ENCODE results near the gene TBC1D1.

TBC1D1 gene

DNA sequence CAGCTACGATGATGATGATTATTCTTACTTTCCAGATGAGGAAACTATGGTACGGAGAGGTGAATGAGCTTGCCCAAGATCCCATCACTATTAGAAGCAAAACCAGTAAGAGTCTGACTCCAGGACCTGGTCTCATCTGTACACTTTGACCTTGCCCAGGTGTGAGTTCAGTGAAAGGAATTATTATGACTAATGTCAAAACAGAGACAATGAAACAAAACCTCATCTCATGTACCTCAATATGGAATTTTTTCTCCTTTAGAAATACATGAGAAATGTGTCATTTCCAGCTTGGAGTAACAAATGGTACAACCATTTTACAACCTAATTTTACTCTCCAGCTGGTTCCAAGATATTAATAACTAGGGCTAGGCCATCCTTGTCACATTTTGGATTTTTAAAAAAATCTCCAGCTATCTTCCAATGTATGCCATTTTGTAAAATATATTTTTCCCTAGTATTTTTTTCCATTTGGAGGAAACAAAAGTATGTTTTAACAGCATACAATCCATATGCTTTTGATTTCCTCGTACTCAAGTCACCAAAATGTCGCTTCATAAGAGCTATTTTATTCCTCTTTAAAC lies 283.1 kb downstream of the TBC1D1 start:
- no peaks in the 10 kb centered on the region for H3K27me3 ChIP-seq (ENCODE audit: control insufficient read depth, insufficient read depth, low read length)
- no peaks in the 10 kb centered on the region for H3K9me3 ChIP-seq (ENCODE audit: control insufficient read depth, low read length)
- no peaks in the 10 kb centered on the region for H3K4me1 ChIP-seq
- H3K9ac ChIP-seq: no peak overlapping the region
- TF ChIP-seq, protein P1, sequence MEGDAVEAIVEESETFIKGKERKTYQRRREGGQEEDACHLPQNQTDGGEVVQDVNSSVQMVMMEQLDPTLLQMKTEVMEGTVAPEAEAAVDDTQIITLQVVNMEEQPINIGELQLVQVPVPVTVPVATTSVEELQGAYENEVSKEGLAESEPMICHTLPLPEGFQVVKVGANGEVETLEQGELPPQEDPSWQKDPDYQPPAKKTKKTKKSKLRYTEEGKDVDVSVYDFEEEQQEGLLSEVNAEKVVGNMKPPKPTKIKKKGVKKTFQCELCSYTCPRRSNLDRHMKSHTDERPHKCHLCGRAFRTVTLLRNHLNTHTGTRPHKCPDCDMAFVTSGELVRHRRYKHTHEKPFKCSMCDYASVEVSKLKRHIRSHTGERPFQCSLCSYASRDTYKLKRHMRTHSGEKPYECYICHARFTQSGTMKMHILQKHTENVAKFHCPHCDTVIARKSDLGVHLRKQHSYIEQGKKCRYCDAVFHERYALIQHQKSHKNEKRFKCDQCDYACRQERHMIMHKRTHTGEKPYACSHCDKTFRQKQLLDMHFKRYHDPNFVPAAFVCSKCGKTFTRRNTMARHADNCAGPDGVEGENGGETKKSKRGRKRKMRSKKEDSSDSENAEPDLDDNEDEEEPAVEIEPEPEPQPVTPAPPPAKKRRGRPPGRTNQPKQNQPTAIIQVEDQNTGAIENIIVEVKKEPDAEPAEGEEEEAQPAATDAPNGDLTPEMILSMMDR (IDR thresholded peaks at IDR 0.05): no peak
- no peak overlapping the region for H3K27ac ChIP-seq
- H3K4me2 ChIP-seq (ENCODE audit: low read length): no peak overlapping the region
- H3K36me3 ChIP-seq (ENCODE audit: control insufficient read depth, insufficient read depth, low read length): no peaks in the 10 kb centered on the region
- H3K79me2 ChIP-seq: no peaks in the 10 kb centered on the region
- no peak overlapping the region for H2AFZ ChIP-seq
- H3K4me3 ChIP-seq (ENCODE audit: low read depth, low read length): no peak overlapping the region

DNA sequence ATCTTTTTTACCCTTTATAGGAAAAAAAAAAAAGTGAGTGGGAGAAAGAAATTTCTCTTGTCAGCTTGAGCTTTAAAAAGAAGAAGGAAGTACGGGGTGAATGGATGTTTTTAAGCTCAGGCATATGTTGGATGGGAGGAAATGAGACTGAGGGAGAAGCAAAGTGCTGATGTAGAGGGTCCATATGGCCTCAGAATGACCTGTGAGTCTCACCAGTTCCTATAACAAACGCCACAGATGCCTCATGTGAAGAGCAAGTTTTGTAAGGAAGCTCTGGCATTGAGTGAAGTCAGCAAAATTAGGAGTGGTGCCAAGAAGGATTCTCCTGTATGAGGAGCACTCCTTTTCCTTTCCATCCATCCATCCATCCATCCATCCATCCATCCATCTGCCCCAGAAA lies 283.9 kb downstream of the TBC1D1 start:
- no peak overlapping the region for H3K4me3 ChIP-seq (ENCODE audit: low read depth, low read length)
- no peak overlapping the region for H2AFZ ChIP-seq
- H3K4me1 ChIP-seq: peaks cover 1% of the 10 kb centered on the region
- H3K36me3 ChIP-seq (ENCODE audit: control insufficient read depth, insufficient read depth, low read length): no peaks in the 10 kb centered on the region
- H3K27ac ChIP-seq: no peak overlapping the region
- TF ChIP-seq, protein P1 (IDR thresholded peaks at IDR 0.05): no peak
- H3K79me2 ChIP-seq: no peaks in the 10 kb centered on the region
- H3K9me3 ChIP-seq (ENCODE audit: control insufficient read depth, low read length): no peaks in the 10 kb centered on the region
- H3K4me2 ChIP-seq (ENCODE audit: low read length): no peak overlapping the region
- no peak overlapping the region for H3K9ac ChIP-seq
- no peaks in the 10 kb centered on the region for H3K27me3 ChIP-seq (ENCODE audit: control insufficient read depth, insufficient read depth, low read length)

DNA sequence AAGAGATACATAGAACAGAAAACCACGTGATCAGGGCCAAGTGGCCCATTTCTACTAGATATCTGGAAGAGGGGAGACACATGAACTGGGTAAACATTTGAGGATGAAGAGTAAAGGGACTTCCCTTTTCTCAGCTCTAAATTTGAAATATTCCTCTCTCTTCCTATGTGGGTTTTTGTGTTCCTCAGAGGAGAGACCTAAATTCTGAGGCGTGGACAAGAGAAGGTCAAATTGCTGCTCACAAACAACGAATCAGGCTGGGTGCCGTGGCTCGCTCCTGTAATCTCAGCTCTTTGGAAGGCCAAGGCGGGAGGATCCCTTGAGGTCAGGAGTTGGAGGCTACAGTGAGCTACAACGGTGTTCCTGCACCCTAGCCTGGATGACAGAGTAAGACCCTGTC lies 285.3 kb downstream of the TBC1D1 start:
- TF ChIP-seq, protein P1 (IDR thresholded peaks at IDR 0.05): no peak
- Histone ChIP-seq H3K4me1 (peaks cover 7% of the 10 kb centered on the region), H3K27me3 (ENCODE audit: control insufficient read depth, insufficient read depth, low read length) (no peaks in the 10 kb centered on the region), H3K79me2 (no peaks in the 10 kb centered on the region), H2AFZ (no peak overlapping the region), H3K4me2 (ENCODE audit: low read length) (no peak overlapping the region), H3K9me3 (ENCODE audit: control insufficient read depth, low read length) (no peaks in the 10 kb centered on the region), H3K36me3 (ENCODE audit: control insufficient read depth, insufficient read depth, low read length) (no peaks in the 10 kb centered on the region), H3K4me3 (ENCODE audit: low read depth, low read length) (no peak overlapping the region), H3K27ac (no peak overlapping the region), H3K9ac (no peak overlapping the region)

DNA sequence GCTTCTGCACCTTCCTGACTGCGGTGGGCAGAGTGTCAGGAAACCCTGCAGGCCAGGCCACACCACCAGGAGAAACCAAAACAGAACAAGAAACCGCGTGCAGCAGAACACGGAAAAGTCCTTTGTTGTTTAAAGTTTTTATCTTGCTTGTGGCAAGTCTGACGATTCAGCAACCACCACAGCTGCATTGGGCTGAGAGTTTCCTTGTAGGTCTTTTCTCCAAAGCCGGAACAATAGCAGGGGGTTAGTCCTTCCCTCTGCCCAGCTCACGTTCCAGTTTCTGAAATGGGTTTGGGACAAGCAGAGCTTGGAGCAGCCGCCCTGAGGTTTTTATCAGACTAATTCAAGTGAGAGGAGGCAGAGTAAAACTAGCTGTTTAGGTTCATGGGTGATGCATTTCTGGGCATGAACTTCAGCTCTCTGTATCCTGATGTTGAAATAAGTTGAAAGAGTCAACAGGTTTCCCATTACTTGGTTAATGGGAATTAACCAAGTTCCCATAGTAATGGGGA lies 286.2 kb downstream of the TBC1D1 start:
- Histone ChIP-seq H3K9ac (no peak overlapping the region), H3K79me2 (no peaks in the 10 kb centered on the region), H3K4me2 (ENCODE audit: low read length) (no peak overlapping the region), H3K36me3 (ENCODE audit: control insufficient read depth, insufficient read depth, low read length) (no peaks in the 10 kb centered on the region), H2AFZ (no peak overlapping the region), H3K27ac (no peak overlapping the region), H3K27me3 (ENCODE audit: control insufficient read depth, insufficient read depth, low read length) (no peaks in the 10 kb centered on the region), H3K4me1 (peaks cover 7% of the 10 kb centered on the region), H3K4me3 (ENCODE audit: low read depth, low read length) (no peak overlapping the region), H3K9me3 (ENCODE audit: control insufficient read depth, low read length) (no peaks in the 10 kb centered on the region)
- TF ChIP-seq, protein P1 (IDR thresholded peaks at IDR 0.05): no peak

Data from parathyroid adenoma (tissue), 2 donors.